Heart right ventricle (tissue), 16 donors: ENCODE measurements around the gene TSKS. TPM values are rescaled to one million over a fixed set of nuclear protein-coding genes. Genes with fewer than 3 reads are reported as not detected.

Source experiments
- ATAC-seq, 8 donors: fragments of 200-7000 bp; cut with Tn5 transposase; one replicate each; pipeline ENCODE4 v1.9.1; 2020; ENCODE audit warnings: mild to moderate bottlenecking in 8 of 8, moderate library complexity in 8 of 8, moderate number of reproducible peaks in 1 of 8
- DNase-seq, 2 donors: peaks; one replicate each; pipeline ENCODE4 v3.0.0-alpha.2; 2020
- H3K27ac ChIP-seq, 10 donors: fragments of 200-600 bp; sonication (generic) in 2 of 10; one replicate each; pipeline versions ENCODE4 v1.5.0 to v1.8.0; 2020 to 2022; ENCODE audit warnings: mild to moderate bottlenecking in 3 of 10
- H3K27me3 ChIP-seq, 7 donors: fragments of 200-600 bp; one replicate each; pipeline ENCODE4 v1.8.0; 2021 to 2022; ENCODE audit warnings: mild to moderate bottlenecking in 2 of 7
- H3K36me3 ChIP-seq, 9 donors: fragments of 200-600 bp; sonication (generic) in 1 of 9; one replicate each; pipeline versions ENCODE4 v1.5.0 to v1.8.0; 2020 to 2022; ENCODE audit warnings: mild to moderate bottlenecking in 2 of 9
- H3K4me1 ChIP-seq, 9 donors: fragments of 200-600 bp; sonication (generic) in 1 of 9; one replicate each; pipeline versions ENCODE4 v1.5.0 to v1.8.0; 2020 to 2022; ENCODE audit warnings: mild to moderate bottlenecking in 4 of 9
- H3K4me3 ChIP-seq, 10 donors: fragments of 200-600 bp; sonication (generic) in 2 of 10; one replicate each; pipeline versions ENCODE4 v1.5.0 to v1.8.0; 2020 to 2022; ENCODE audit warnings: mild to moderate bottlenecking in 7 of 10, moderate library complexity in 2 of 10
- H3K9me3 ChIP-seq, 11 donors: fragments of 200-600 bp in 10 of 11; sonication (generic) in 2 of 11; one replicate each; pipeline versions ENCODE4 v1.5.0 to v1.8.0; 2013 to 2022; ENCODE audit warnings: mild to moderate bottlenecking in 2 of 11, control low read depth in 1 of 11, moderate library complexity in 1 of 11
- WGBS, 2 donors: extraction: QIAGEN DNeasy Blood & Tissue Kit; methylation state at CpG; one replicate each; pipeline ENCODE4 v1.1.7; 2013; ENCODE audit warnings: inconsistent platforms in 1 of 2; 5-methylcytosine and 5-hydroxymethylcytosine counted together
- intact Hi-C, 10 donors: fragments of 100-400 bp; cut with DNase I; formaldehyde crosslinking; loops; one replicate each; pipeline versions ENCODE4 v1.11.1 to v1.14.2; 2022
- polyA plus RNA-seq, 2 donors: library from polyadenylated mRNA; stranded (reverse); fragments of 200-250 nt; gene quantifications; one replicate each; pipeline ENCODE4 v1.2.3, GENCODE V29; 2013
- total RNA-seq, 10 donors: library from RNA; stranded (reverse); fragmentation: NEBNext Ultra II Directional in 3 of 10; extraction: Animal tissue kit (Norgen Biotek cat#: 25700) in 3 of 10; gene quantifications; one replicate each; pipeline versions ENCODE4 v1.2.1 to v1.2.4, GENCODE V29; 2021 to 2023
- TF ChIP-seq, protein P1 (sequence below), 9 donors: fragments of 200-600 bp; sonication (generic) in 2 of 9; IDR thresholded peaks; one replicate each; pipeline versions ENCODE4 v1.5.0 to v1.8.0; 2021 to 2022; ENCODE audit warnings: antibody characterized with exemption in 9 of 9, mild to moderate bottlenecking in 5 of 9, moderate library complexity in 1 of 9
- donor health status: Arrhythmogenic right ventricular cardiomyopathy.
- donor health status: ischemic (EF 13 %, LVEDD 7.1; RV severe dilation, severe dysfunction).
- donor health status: healthy with polysubstance abuse.
- donor health status: DM: no; HTN: yes; CAD: no.
- donor health status: DM: no; HTN: no; CAD: no.
- donor health status: ischemic (EF 25% LVEDD 6.9; RV normal size, moderate dysfunction).
- donor health status: ischemic (EF 25% LVEDD 5.7; RV mildly dilated, moderate dysfunction).
- donor health status: healthy.
- donor health status: DM: yes; HTN: yes; CAD: no.
- donor health status: Ischemic cardiomyopathy.
- donor health status: ischemic (EF 35%, LVEDD 5.7; RV mildly dilated, moderate dysfunction).
- donor health status: nonischemic (EF 11% LVEDD 7.7; RV severe dilation, severe dysfunction).
- donor health status: DM: yes; HTN: yes; CAD: no.
- donor health status: PGD.
- donor health status: ischemic (EF 29% LVEDD 5.4; RV normal size, mild dysfunction).
- donor health status: nonischemic (EF 23%, LVEDD 6.1; RV moderate dilation, normal function).

Gene TSKS
- total and polyA plus RNA-seq, 12 donors: 0.15 to 3.4 (median 0.40) TPM; not detected in 2

DNA sequence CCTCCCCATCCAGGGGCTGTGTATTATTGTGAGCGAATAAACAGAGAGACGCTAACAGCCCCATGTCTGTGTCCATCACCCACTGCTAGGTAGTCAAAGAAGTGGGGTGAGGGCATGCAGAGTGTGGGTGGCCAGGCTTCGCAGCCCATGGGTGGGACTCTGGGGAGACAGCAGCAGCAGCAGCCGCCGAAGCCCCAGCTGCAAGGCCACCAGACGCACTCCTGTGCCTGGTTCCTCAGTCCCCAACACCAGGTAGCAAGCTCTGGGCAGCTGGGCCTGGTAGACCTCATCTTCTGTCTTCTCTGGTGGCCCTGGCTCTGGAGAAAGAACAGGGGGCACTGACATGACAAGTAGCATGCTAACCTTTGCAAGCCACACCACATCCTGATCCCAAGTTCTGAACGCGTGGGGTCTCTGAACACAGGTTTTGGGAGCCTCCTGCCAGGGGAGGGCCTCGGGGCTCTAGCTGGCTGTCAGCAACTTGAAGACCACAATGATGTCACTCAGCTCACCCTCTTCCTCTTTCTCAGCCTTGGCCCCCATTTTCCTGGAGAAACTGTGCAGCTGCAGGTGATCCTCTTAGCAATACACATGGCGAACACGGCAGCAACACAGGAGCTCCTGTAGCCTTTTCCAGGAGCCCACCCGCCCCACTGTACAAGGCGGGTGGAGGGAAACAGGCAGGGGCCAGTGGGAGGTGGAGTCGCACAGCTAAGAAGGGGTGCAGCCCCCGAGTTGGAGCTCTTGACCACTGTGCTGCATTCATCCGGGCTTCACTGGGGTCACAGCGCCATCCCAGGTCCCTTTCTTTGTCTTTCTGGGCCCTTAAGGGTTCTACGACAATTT lies 44.2 kb upstream of the TSKS start:
- TF ChIP-seq, protein P1, sequence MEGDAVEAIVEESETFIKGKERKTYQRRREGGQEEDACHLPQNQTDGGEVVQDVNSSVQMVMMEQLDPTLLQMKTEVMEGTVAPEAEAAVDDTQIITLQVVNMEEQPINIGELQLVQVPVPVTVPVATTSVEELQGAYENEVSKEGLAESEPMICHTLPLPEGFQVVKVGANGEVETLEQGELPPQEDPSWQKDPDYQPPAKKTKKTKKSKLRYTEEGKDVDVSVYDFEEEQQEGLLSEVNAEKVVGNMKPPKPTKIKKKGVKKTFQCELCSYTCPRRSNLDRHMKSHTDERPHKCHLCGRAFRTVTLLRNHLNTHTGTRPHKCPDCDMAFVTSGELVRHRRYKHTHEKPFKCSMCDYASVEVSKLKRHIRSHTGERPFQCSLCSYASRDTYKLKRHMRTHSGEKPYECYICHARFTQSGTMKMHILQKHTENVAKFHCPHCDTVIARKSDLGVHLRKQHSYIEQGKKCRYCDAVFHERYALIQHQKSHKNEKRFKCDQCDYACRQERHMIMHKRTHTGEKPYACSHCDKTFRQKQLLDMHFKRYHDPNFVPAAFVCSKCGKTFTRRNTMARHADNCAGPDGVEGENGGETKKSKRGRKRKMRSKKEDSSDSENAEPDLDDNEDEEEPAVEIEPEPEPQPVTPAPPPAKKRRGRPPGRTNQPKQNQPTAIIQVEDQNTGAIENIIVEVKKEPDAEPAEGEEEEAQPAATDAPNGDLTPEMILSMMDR (IDR thresholded peaks at IDR 0.05): no peak
- WGBS, 2 donors: 84 to 87% methylated on average over 18 of the region's 18 CpGs
- peaks cover 0 to 56% (median 24%) of the 10 kb centered on the region in 9 donors for H3K36me3 ChIP-seq

DNA sequence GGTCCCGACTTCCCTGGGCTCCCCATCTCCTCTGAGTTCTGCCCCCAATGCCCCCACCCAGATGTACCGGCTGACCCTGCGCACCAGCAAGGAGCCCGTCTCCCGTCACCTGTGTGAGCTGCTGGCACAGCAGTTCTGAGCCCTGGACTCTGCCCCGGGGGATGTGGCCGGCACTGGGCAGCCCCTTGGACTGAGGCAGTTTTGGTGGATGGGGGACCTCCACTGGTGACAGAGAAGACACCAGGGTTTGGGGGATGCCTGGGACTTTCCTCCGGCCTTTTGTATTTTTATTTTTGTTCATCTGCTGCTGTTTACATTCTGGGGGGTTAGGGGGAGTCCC lies 43.5 kb upstream of the TSKS start:
- no peaks in the 10 kb centered on the region for H3K27me3 ChIP-seq
- H3K4me3 ChIP-seq: no peak overlapping the region
- DNase-seq: no peak
- peaks cover 10 to 43% (median 22%) of the 10 kb centered on the region in 9 donors for H3K4me1 ChIP-seq
- ATAC-seq: no peak
- intact Hi-C loops: loop anchor here in 5 of 10 donors (5.0 to 10.0 kb wide), 2 partner anchors 39 to 122 kb away; partner anchors contain the start of genes AP2A1 (in 4 of the 5) and ADM5 (in 1 of the 5)
- TF ChIP-seq, protein P1 (IDR thresholded peaks at IDR 0.05): no peak
- whole genome bisulfite sequencing, 2 donors: 93 to 94% methylated on average over 8 of the region's 8 CpGs
- peak overlapping the region in 1 of 10 donors; percentile 56 for H3K27ac ChIP-seq
- H3K36me3 ChIP-seq: peaks cover 0 to 63% (median 24%) of the 10 kb centered on the region in 9 donors
- no peaks in the 10 kb centered on the region for H3K9me3 ChIP-seq

More for the DNA sequence above, 44.2 kb upstream of the TSKS start:
- no peaks in the 10 kb centered on the region for H3K27me3 ChIP-seq
- H3K9me3 ChIP-seq: no peaks in the 10 kb centered on the region
- DNase-seq: no peak
- intact Hi-C loops: loop anchor here in 5 of 10 donors (5.0 to 10.0 kb wide), 2 partner anchors 40 to 122 kb away; partner anchors contain the start of genes AP2A1 (in 4 of the 5) and ADM5 (in 1 of the 5)
- H3K27ac ChIP-seq: peak overlapping the region in 1 of 10 donors; percentile 56
- peaks cover 10 to 38% (median 19%) of the 10 kb centered on the region in 9 donors for H3K4me1 ChIP-seq
- ATAC-seq: no peak
- no peak overlapping the region for H3K4me3 ChIP-seq

- no peaks in the 10 kb centered on the region for H3K27me3 ChIP-seq
- H3K9me3 ChIP-seq: no peaks in the 10 kb centered on the region
- H3K4me3 ChIP-seq: no peak overlapping the region
- peaks cover 10 to 40% (median 22%) of the 10 kb centered on the region in 9 donors for H3K4me1 ChIP-seq
- TF ChIP-seq, protein P1 (IDR thresholded peaks at IDR 0.05): no peak
- DNase-seq (no peak), ATAC-seq (no peak)
- H3K36me3 ChIP-seq: peaks cover 0 to 69% (median 24%) of the 10 kb centered on the region in 9 donors
- intact Hi-C loops: loop anchor here in 5 of 10 donors (5.0 to 10.0 kb wide), 2 partner anchors 39 to 121 kb away; partner anchors contain the start of genes AP2A1 (in 4 of the 5) and ADM5 (in 1 of the 5)
- WGBS, 2 donors: 85 to 89% methylated on average over 20 of the region's 20 CpGs
- no peak overlapping the region for H3K27ac ChIP-seq
Observed at GRCh38 chr19:49805822-49806619, 42.9 kb upstream of the TSKS start.

GRCh38 chr19:49803529-49803856 lies 40.4 kb upstream of the TSKS start:
- ATAC-seq (no peak), DNase-seq (no peak)
- intact Hi-C loops: loop anchor here in 2 of 10 donors (5.0 to 10.0 kb wide), 2 partner anchors 116 to 119 kb away; partner anchors contain the start of gene ADM5 (in 2 of the 2)
- Histone ChIP-seq H3K36me3 (peaks cover 0 to 94% (median 38%) of the 10 kb centered on the region in 9 donors), H3K27ac (no peak overlapping the region), H3K4me3 (no peak overlapping the region), H3K9me3 (no peaks in the 10 kb centered on the region), H3K4me1 (peaks cover 2 to 23% (median 9%) of the 10 kb centered on the region in 9 donors), H3K27me3 (no peaks in the 10 kb centered on the region)
- TF ChIP-seq, protein P1 (IDR thresholded peaks at IDR 0.05): no peak
- 91 to 92% methylated on average over 6 of the region's 6 CpGs for WGBS, 2 donors
